Uterus (tissue), 4 donors: Measurements from ENCODE around the gene DBR1. TPM values are rescaled to one million over a fixed set of nuclear protein-coding genes. Genes with fewer than 3 reads are reported as not detected.

Source experiments
- DNase-seq, 2 donors: peaks; one replicate each; pipeline ENCODE4 v3.0.0-alpha.2; 2019 to 2020
- H3K27ac ChIP-seq, 2 donors: fragments of 200-600 bp; sonication (generic); 1 replicate in 1 of 2; 2 replicates in 1 of 2; pipeline ENCODE4 v1.5.1; 2016 to 2018
- H3K27me3 ChIP-seq, 2 donors: fragments of 200-600 bp; sonication (generic); one replicate each; pipeline ENCODE4 v1.5.1; 2018 to 2019; ENCODE audit warnings: control low read depth in 1 of 2
- H3K36me3 ChIP-seq, 2 donors: fragments of 200-600 bp; sonication (generic); one replicate each; pipeline ENCODE4 v1.5.1; 2019; ENCODE audit warnings: control low read depth in 1 of 2
- H3K4me1 ChIP-seq, 2 donors: fragments of 200-600 bp; sonication (generic); one replicate each; pipeline ENCODE4 v1.5.1; 2018 to 2019; ENCODE audit warnings: control low read depth in 1 of 2
- H3K4me3 ChIP-seq, 2 donors: fragments of 200-600 bp; sonication (generic); 1 replicate in 1 of 2; 2 replicates in 1 of 2; pipeline ENCODE4 v1.5.1; 2018 to 2019; ENCODE audit warnings: mild to moderate bottlenecking in 1 of 2
- H3K9me3 ChIP-seq, 2 donors: fragments of 200-600 bp; sonication (generic); one replicate each; pipeline ENCODE4 v1.5.1; 2019; ENCODE audit warnings: control low read depth in 1 of 2
- CTCF ChIP-seq, 4 experiments: fragments of 200-600 bp in 2 of 4; fragments of 450-650 bp in 2 of 4; sonication (generic) in 2 of 4; IDR thresholded peaks; one replicate each; pipeline ENCODE4 v1.5.1; 2016 to 2019; ENCODE audit warnings: antibody characterized with exemption in 4 of 4, mild to moderate bottlenecking in 2 of 4, moderate library complexity in 1 of 4
- POLR2A ChIP-seq, 2 donors: fragments of 450-650 bp; IDR thresholded peaks; one replicate each; pipeline ENCODE4 v1.6.1; 2016; ENCODE audit warnings: antibody characterized with exemption in 2 of 2, mild to moderate bottlenecking in 1 of 2, moderate library complexity in 1 of 2
- intact Hi-C: fragments of 100-400 bp; cut with DNase I; formaldehyde crosslinking; loops from one replicate; pipeline ENCODE4 v1.15.1; 2023; ENCODE audit warnings: low total_unique reads
- total RNA-seq, 4 donors: library from RNA; depleted of rRNA in 3 of 4; stranded (reverse); fragments of >200 nt in 3 of 4; gene quantifications; one replicate each; pipeline versions ENCODE4 v1.1.0 to v1.2.4, GENCODE V29; 2014 to 2023
- donor health status: DM: yes; HTN: yes; CAD: no.

Gene DBR1
- total RNA-seq, 4 donors from 2014 or later = 12.4 to 41.8 (median 25.3) TPM

GRCh38 chr3:138114988-138115971 is 59.4 kb downstream of the DBR1 start, which contains the start of gene DZIP1L:
Gene DZIP1L, minus strand, starts transcription at chr3:138115608. Its CDS starts 11,637 bp downstream, at chr3:138103971.
- intact Hi-C loops = loop anchor here (5.0 kb wide), 1 partner anchor 48 kb away; no protein-coding TSS in a partner anchor
- no peaks in the 10 kb centered on the region for H3K36me3 ChIP-seq
- H3K4me1 ChIP-seq = peaks cover 0 to 4% of the 10 kb centered on the region in 2 donors
- no peaks in the 10 kb centered on the region for H3K27me3 ChIP-seq
- H3K27ac ChIP-seq = peak within 1 kb of the TSS; percentile 93 to 98
- peak within 1 kb of the TSS; percentile 73 to 95 for H3K4me3 ChIP-seq
- TF ChIP-seq POLR2A (IDR thresholded peaks at IDR 0.05) (peak; percentile 36 to 74), CTCF (IDR thresholded peaks at IDR 0.05) (peak; percentile 40 to 89 (median 60))
- no peaks in the 10 kb centered on the region for H3K9me3 ChIP-seq
- peak; percentile 66 to 79 for DNase-seq

- Histone ChIP-seq H3K36me3 (no peaks in the 10 kb centered on the region), H3K27ac (peak overlapping the region; percentile 93 to 98), H3K27me3 (no peaks in the 10 kb centered on the region), H3K4me3 (peak overlapping the region; percentile 73 to 95), H3K9me3 (no peaks in the 10 kb centered on the region), H3K4me1 (peaks cover 0 to 4% of the 10 kb centered on the region in 2 donors)
- intact Hi-C loops = no loop called here
- TF ChIP-seq POLR2A (IDR thresholded peaks at IDR 0.05) (no peak), CTCF (IDR thresholded peaks at IDR 0.05) (no peak)
- no peak for DNase-seq
Observed at GRCh38 chr3:138114431-138114918, 60.2 kb downstream of the DBR1 start.

GRCh38 chr3:138113326-138113725 is 61.4 kb downstream of the DBR1 start:
- peaks cover 0 to 4% of the 10 kb centered on the region in 2 donors for H3K4me1 ChIP-seq
- H3K27me3 ChIP-seq = no peaks in the 10 kb centered on the region
- no peak for DNase-seq
- no peak overlapping the region for H3K4me3 ChIP-seq
- H3K9me3 ChIP-seq = no peaks in the 10 kb centered on the region
- peak overlapping the region; percentile 93 to 98 for H3K27ac ChIP-seq
- no peaks in the 10 kb centered on the region for H3K36me3 ChIP-seq
- intact Hi-C loops = no loop called here
- TF ChIP-seq POLR2A (IDR thresholded peaks at IDR 0.05) (no peak), CTCF (IDR thresholded peaks at IDR 0.05) (no peak)

GRCh38 chr3:138112362-138112761 is 62.4 kb downstream of the DBR1 start:
- no peaks in the 10 kb centered on the region for H3K36me3 ChIP-seq
- no peaks in the 10 kb centered on the region for H3K9me3 ChIP-seq
- H3K4me1 ChIP-seq = peaks cover 0 to 4% of the 10 kb centered on the region in 2 donors
- intact Hi-C loops = no loop called here
- H3K27me3 ChIP-seq = no peaks in the 10 kb centered on the region
- DNase-seq = no peak
- H3K27ac ChIP-seq = no peak overlapping the region
- no peak for TF ChIP-seq CTCF (IDR thresholded peaks at IDR 0.05)
- TF ChIP-seq POLR2A (IDR thresholded peaks at IDR 0.05) = no peak
- H3K4me3 ChIP-seq = no peak overlapping the region

Other genes starting within 250 kb of the DBR1 start
- gene CLDN18, start 164.8 kb downstream of the DBR1 start, total RNA-seq = not detected
- gene DZIP1L, start 59.3 kb downstream of the DBR1 start, total RNA-seq = 10 to 100 TPM in 3 of 4 donors, 1 to 10 TPM in 1; 3.8 to 58.5 (median 32.7) TPM
- gene A4GNT, start 42.5 kb downstream of the DBR1 start, total RNA-seq = not detected
- 10 to 100 TPM; 38.7 to 85.1 (median 64.6) TPM for gene ARMC8, start 12.4 kb upstream of the DBR1 start, total RNA-seq
- gene NME9, start 154.9 kb upstream of the DBR1 start, total RNA-seq = 1 to 10 TPM in 2 of 4 donors, not detected in 2; 1.3 to 5.0 TPM
- gene MRAS, start 173.7 kb upstream of the DBR1 start, total RNA-seq = 10 to 100 TPM; 13.8 to 83.0 (median 46.8) TPM